K562 (cell line): ENCODE measurements around the gene COL8A2. TPM values are rescaled to one million over a fixed set of nuclear protein-coding genes. Genes with fewer than 3 reads are reported as not detected.

ENCODE experiments used
- CBX1 ChIP-seq: sonication (generic); IDR thresholded peaks from 2 replicates; pipeline ENCODE4 v1.6.1; 2016; ENCODE audit warnings: antibody characterized with exemption, low read depth, mild to moderate bottlenecking
- CREB1 ChIP-seq, 2 experiments: sonication (generic) in 1 of 2; formaldehyde crosslinking in 1 of 2; IDR thresholded peaks; 2 replicates each; pipeline versions ENCODE4 v1.6.1 to v1.8.0; 2012 to 2022; ENCODE audit warnings: inconsistent platforms in 1 of 2, mild to moderate bottlenecking in 1 of 2, missing genetic modification reagents in 1 of 2, moderate library complexity in 1 of 2
- CTCFL ChIP-seq: IDR thresholded peaks from 2 replicates; pipeline ENCODE4 v1.6.1; 2011; ENCODE audit warnings: borderline replicate concordance, low read depth, mild to moderate bottlenecking, moderate library complexity, low read length; ENCODE audit not compliant: insufficient read depth, poor library complexity, severe bottlenecking
- EHMT2 ChIP-seq: fragments of 450-650 bp; IDR thresholded peaks from 2 replicates; pipeline ENCODE4 v1.6.1; 2018; ENCODE audit warnings: antibody characterized with exemption
- ETS2 ChIP-seq: IDR thresholded peaks from 2 replicates; pipeline ENCODE4 v1.6.1; 2016; ENCODE audit warnings: borderline replicate concordance, missing genetic modification characterization, mild to moderate bottlenecking, moderate library complexity, missing compliant biosample characterization; ENCODE audit not compliant: poor library complexity, severe bottlenecking
- HDAC2 ChIP-seq: fragments of 450-650 bp; IDR thresholded peaks from 2 replicates; pipeline ENCODE4 v1.6.1; 2016; ENCODE audit warnings: mild to moderate bottlenecking
- KAT8 ChIP-seq: fragments of 450-650 bp; IDR thresholded peaks from 2 replicates; pipeline ENCODE4 v1.6.1; 2016; ENCODE audit warnings: low read depth, mild to moderate bottlenecking
- MCM7 ChIP-seq, 2 experiments: fragments of 450-650 bp; IDR thresholded peaks; 2 replicates each; pipeline ENCODE4 v1.6.1; 2016 to 2018
- NBN ChIP-seq: fragments of 450-650 bp; IDR thresholded peaks from 2 replicates; pipeline ENCODE4 v1.6.1; 2016; ENCODE audit warnings: low read depth, mild to moderate bottlenecking
- NCOA1 ChIP-seq: fragments of 450-650 bp; IDR thresholded peaks from 2 replicates; pipeline ENCODE4 v1.6.1; 2016; ENCODE audit warnings: low read depth
- NFE2L1 ChIP-seq: fragments of 450-650 bp; IDR thresholded peaks from 2 replicates; pipeline ENCODE4 v1.6.1; 2016; ENCODE audit warnings: missing genetic modification characterization, low read depth, mild to moderate bottlenecking, missing compliant biosample characterization, moderate library complexity, borderline replicate concordance
- NFIX ChIP-seq: fragments of 250-450 bp; sonication (Bioruptor Pico); IDR thresholded peaks from 2 replicates; pipeline ENCODE4 v1.4.0; 2020; ENCODE audit warnings: low read depth, mild to moderate bottlenecking, moderate library complexity
- PHF8 ChIP-seq: fragments of 200-600 bp; sonication (generic); IDR thresholded peaks from 2 replicates; pipeline ENCODE4 v1.6.1; 2012; ENCODE audit warnings: mixed run types, mild to moderate bottlenecking, inconsistent platforms, low read length, moderate library complexity, borderline replicate concordance
- PPARD ChIP-seq: fragments of 250-450 bp; sonication (Bioruptor Pico); IDR thresholded peaks from 2 replicates; pipeline ENCODE4 v1.8.0; 2022; ENCODE audit warnings: inconsistent platforms, mild to moderate bottlenecking, moderate library complexity
- RBBP5 ChIP-seq: fragments of 200-600 bp; sonication (generic); IDR thresholded peaks from 2 replicates; pipeline ENCODE4 v1.6.1; 2012; ENCODE audit warnings: borderline replicate concordance, mild to moderate bottlenecking, low read length, control low read depth, inconsistent platforms; ENCODE audit not compliant: insufficient read depth, poor library complexity, severe bottlenecking
- RNF219 ChIP-seq: fragments of 250-450 bp; sonication (Bioruptor Pico); IDR thresholded peaks from 2 replicates; pipeline ENCODE4 v1.5.0; 2022; ENCODE audit warnings: mild to moderate bottlenecking
- SIN3A ChIP-seq, 2 experiments: fragments of 150-350 bp in 1 of 2; IDR thresholded peaks; 2 replicates each; pipeline ENCODE4 v1.6.1; 2011 to 2016; ENCODE audit warnings: borderline replicate concordance in 2 of 2, low read depth in 2 of 2, low read length in 2 of 2, mild to moderate bottlenecking in 2 of 2, moderate library complexity in 2 of 2; ENCODE audit not compliant: control insufficient read depth in 1 of 2
- SNIP1 ChIP-seq: fragments of 450-650 bp; IDR thresholded peaks from 2 replicates; pipeline ENCODE4 v1.7.1; 2017; ENCODE audit warnings: low read depth, mild to moderate bottlenecking
- TAF7 ChIP-seq: fragments of 450-650 bp; IDR thresholded peaks from 2 replicates; pipeline ENCODE4 v1.6.1; 2016; ENCODE audit warnings: missing genetic modification characterization, missing compliant biosample characterization
- ZFPM2 ChIP-seq: fragments of 250-450 bp; sonication (Bioruptor Pico); IDR thresholded peaks from 2 replicates; pipeline ENCODE4 v1.5.1; 2022; ENCODE audit warnings: mild to moderate bottlenecking
- ZNF12 ChIP-seq: sonication (generic); formaldehyde crosslinking; IDR thresholded peaks from 2 replicates; pipeline ENCODE4 v1.4.0; 2020; ENCODE audit warnings: mild to moderate bottlenecking, missing genetic modification reagents
- ZNF316 ChIP-seq: fragments of 450-650 bp; IDR thresholded peaks from 2 replicates; pipeline ENCODE4 v1.6.1; 2016
- ZNF639 ChIP-seq, 2 experiments: fragments of 200-800 bp in 1 of 2; sonication (Bioruptor generic) in 1 of 2; sonication (generic) in 1 of 2; formaldehyde crosslinking in 1 of 2; IDR thresholded peaks in 1 of 2; conservative IDR thresholded peaks in 1 of 2; 2 replicates each; pipeline versions ENCODE4 v1.5.0 to v1.6.1; 2016 to 2020; ENCODE audit warnings: missing compliant biosample characterization in 1 of 2, missing genetic modification characterization in 1 of 2, missing genetic modification reagents in 1 of 2
- polyA plus RNA-seq, 8 experiments: library from polyadenylated mRNA; depleted of rRNA in 4 of 8; stranded (reverse) in 5 of 8; unstranded in 3 of 8; fragments of >200 nt; fragmentation: Nextera tagmentation in 2 of 8; fragmentation: Illumina TruSeq in 1 of 8; extraction: Ambion mirVana in 2 of 8; extraction: Trizol in 1 of 8; gene quantifications; 2 replicates each; pipeline versions ENCODE4 v1.2.1 to v1.2.3, GENCODE V29; 2011 to 2014; ENCODE audit warnings: inconsistent platforms in 1 of 8, missing spikeins in 1 of 8
- total RNA-seq, 7 experiments: library from RNA; depleted of rRNA in 6 of 7; stranded (reverse); fragments of >200 nt in 6 of 7; fragmentation: Illumina TruSeq in 2 of 7; extraction: Trizol in 2 of 7; gene quantifications; 2 replicates each; pipeline versions ENCODE4 v1.2.1 to v1.2.3, GENCODE V29; 2011 to 2021; ENCODE audit warnings: low replicate concordance in 1 of 7

COL8A2 gene
- total and polyA plus RNA-seq, 9 of the 15 experiments (the other 6 are each of a cell fraction or from before 2014, with no cell fraction given) = 0.03 to 0.14 (median 0.04) TPM; not detected in 5

- TF ChIP-seq NFE2L1 (tag) (no peak), CTCFL (no peak), ZNF12 (CRISPR knock-in tag) (no peak), SIN3A (IDR thresholded peaks at IDR 0.05; ENCODE audit: borderline replicate concordance in 2 of 2, control insufficient read depth in 1 of 2, low read depth in 2 of 2, low read length in 2 of 2) (no peak), ETS2 (tag) (no peak), NCOA1 (no peak), ZNF316 (no peak), NBN (peak; percentile 1; the same call in 1 of the 2 replicates), PHF8 (no peak), HDAC2 (no peak), CREB1 (IDR thresholded peaks at IDR 0.05) (no peak), CREB1 (CRISPR knock-in tag; IDR thresholded peaks at IDR 0.05) (no peak), RNF219 (no peak), TAF7 (tag) (no peak), PPARD (CRISPR knock-in tag) (no peak), NFIX (CRISPR knock-in tag) (no peak), MCM7 (IDR thresholded peaks at IDR 0.05) (no peak), ZFPM2 (CRISPR knock-in tag) (no peak), KAT8 (no peak), EHMT2 (no peak), SNIP1 (no peak), CBX1 (0 out of 2 replicates have a peak, but pooled peaks have one; percentile 30), ZNF639 (CRISPR knock-in tag; conservative IDR thresholded peaks at IDR 0.05 in 1 of 2, IDR thresholded peaks at IDR 0.05 in 1 of 2) (no peak), RBBP5 (no peak)
These were observed 26.3 kb upstream of the COL8A2 start (continued) for GRCh38 chr1:36151134-36151844.
